Stimulated activated CD8-positive, alpha-beta memory T cell treated with anti-CD3 and anti-CD28 coated beads, Interleukin-4, amount 100 ng/mL, for 48 hours (primary cell): ENCODE results near the gene RABEPK.
"Not testable (repeated sequence)": the region's sequence is repeated elsewhere in the genome, so short reads cannot be mapped to it uniquely, and the experiment has no call there.

Source experiments
- DNase-seq: peaks from one replicate; pipeline ENCODE4 v3.0.0-alpha.2; 2020

The RABEPK gene

DNA sequence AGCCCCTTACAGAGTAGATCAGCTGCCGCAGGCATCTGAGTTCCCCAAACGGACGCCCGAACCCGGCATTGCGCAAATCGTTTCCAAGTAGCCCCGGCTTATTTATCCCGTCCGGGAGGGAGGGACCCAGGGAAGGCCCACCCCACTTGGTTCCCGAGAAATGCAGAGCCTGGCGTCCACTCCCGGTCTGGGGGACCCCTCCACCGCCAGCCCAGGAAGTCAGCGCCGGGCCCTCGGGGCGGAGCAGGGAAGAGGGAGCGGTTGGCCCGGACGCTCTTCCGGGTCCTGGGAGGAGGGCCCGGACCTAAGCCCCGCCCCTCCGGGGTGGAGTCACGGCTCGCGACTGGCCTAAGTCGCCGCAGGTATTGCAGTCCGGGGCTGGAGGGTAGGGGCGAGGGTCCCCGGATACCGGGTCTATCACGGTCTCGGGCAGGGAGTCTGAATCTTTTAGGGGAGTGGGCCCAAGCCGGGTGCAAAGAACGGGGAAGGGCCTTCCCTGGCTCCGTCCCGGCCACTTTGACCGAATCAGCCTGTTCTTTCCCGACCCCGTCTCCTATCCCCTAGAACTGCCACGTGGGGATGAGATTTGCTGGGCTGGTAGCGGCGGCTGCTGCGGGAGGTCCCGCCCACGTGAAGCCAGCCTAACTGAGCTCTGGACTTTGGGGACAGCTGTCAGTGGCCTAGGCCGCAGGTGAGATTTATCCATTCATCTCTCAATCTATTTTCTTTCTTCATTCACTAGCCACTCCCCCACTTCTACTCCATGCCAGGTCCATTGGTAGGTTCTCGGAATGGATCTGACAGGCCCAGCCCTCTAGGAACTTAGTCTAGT is at the start of gene RABEPK:
Gene RABEPK (plus strand): TSS at position 327 of the 832 bp plus-strand sequence. CDS start 2,472 bp downstream, outside the sequence.
- DNase-seq: peak; percentile 97

DNA sequence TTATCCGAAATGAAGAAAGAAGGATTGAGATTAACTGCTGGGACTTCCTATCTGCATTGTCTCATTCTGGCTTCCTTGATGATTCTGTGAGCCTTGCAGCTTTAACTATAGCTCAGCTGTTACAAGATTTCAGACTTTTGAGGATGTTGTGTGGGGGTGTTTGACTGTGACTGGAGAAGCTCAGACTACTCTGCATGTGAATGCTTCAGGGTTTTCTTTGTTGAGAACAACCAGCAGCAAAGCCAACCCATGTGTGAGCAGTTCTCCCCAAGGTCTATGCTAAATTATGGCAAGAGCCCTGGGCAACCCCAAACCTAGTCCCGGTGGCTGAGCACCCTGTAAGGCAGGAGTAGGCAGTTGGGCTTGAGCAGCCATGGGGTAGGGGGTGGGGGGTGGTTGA is 48.6 kb upstream of the RABEPK start:
- DNase-seq: no peak

DNA sequence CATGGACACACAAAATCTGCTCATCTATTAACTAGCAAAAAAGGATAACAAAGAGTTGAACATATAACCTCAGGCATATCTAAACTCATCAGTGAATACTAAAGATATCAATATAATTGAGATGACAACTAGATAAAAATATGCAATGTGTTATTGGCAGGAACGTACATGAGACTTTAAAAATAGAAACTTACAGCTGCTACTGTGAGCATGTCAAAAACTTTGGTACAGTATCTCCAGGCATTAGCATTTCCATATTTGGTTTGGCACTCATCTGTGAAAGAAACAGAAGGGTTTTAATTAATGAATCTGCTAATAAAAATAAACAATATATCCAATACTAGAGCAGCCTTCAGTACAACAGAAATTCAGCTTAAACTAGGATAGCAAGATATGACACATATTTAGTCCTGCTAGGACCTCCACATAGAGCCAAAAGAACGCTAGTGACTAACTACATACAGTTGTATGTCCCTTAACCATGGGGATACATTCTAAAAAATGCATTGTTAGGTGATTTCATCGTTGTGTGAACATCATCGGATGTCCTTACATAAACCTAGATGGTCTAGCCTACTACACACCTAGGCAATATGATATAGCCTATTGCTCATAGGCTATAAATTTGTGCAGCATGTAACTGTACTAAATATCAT is 46.5 kb upstream of the RABEPK start:
- DNase-seq: no peak

- DNase-seq: no peak
Observed at GRCh38 chr9:125156551-125156950, 43.8 kb upstream of the RABEPK start.

DNA sequence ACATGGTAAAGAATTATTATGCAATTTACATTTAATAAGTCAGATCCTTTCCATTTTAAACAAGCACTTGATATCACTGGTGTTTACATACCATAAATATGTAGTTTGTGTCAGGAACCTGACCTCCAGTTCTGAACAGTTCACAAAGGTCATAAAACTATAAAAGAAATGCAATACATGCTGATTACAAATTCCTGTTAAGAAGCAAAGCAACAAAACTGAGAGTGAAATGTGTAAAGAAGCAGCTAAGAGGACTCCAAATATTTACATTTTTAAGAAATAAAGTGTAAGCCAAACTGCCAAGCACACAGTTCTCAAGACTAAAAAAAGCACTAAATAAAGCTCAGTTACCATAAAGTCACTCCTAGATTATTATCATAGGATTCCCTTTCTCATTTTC is 39.6 kb upstream of the RABEPK start:
- DNase-seq: no peak

DNA sequence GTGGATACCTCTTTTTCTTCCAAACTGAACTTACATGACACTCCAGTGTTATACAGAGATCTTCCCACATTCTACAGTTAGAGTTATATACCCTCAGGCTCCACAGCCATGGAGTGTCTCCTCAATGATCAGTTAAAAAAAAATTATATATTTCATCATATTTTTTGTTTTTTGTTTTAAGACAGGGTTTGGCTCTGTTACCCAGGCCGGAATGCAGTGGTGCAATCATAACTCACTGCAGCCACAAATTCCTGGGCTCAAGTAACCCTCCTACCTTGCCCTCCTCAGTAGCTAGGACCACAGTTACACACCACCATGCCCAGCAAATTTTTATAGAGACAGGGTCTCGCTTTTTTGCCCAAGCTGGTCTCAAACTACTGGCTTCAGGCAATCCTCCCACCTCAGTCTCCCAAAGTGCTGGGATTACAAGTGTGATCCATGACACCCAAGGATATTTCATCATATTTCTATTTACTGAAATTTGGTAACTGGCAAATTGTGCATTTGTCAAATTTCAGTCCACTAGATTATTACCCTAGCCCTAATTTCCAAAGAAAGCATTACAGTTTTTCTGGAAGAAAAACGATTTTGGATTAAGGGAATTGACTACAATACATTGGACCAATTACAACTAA is 38.9 kb upstream of the RABEPK start:
- no peak for DNase-seq

DNA sequence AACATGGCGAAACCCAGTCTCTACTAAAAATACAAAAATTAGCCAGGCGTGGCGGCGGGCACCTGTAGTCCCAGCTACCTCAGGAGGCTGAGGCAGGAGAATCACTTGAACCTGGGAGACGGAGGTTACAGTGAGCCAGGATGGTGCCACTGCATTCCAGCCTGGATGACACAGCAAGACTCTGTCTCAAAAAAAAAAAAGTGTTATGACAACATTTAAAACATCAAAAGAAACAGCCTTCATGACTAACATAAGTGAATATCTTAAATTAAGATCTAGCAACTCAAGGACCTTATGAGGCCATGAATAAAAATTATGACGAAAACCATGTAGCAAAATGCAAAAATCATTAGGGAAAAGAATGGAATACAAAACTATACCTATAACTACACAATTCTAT is 37.5 kb upstream of the RABEPK start:
- DNase-seq: not testable (repeated sequence)

DNA sequence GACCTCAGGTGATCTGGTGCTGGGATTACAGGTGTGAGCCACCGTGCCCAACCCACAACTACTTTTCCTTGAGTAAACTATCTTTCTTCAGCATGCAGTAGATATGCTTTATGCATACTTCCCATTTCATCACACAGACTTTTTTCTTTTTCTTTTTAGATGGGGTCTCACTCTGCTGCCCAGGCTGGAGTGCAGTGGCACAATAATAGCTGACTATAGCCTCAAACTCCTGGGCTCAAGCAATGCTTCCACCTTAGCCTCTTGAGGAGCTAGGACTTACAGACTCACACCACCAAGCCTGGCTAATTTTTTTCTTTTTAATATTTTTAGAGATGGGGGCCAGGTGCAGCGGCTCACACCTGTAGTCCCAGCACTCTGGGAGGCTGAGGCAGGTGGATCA is 33.6 kb upstream of the RABEPK start:
- no peak for DNase-seq

- no peak for DNase-seq
Observed at GRCh38 chr9:125169895-125170294, 30.4 kb upstream of the RABEPK start.

DNA sequence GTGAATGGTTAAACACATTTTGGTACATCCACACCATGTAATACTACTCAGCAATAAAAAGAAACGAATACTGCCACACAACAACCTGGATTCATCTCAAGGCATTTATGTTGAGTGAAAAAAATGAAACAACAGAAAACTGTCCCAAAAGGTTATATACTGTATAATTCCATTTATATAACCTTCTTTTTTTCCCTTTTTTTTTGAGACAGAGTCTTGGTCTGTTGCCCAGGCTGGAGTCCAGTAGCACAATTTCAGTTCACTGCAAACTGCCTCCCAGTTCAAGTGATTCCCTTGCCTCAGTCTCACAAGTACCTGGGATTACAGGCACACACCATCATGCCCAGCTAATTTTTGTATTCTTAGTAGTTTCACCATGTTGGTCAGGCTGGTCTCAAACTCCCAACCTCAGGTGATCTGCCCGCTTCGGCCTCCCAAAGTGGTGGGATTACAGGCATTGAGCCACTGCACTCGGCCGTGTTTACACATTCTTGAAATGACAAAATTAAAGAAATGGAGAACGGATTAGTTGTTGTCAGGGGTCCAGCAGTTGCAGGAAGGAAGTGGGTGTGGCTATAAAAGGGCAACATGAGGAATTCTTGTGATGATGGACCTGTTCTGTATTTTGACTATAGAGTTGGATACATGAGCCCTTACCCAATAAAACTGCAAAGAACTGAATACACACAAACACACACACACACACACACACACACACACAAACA is 28.1 kb upstream of the RABEPK start:
- DNase-seq: no peak

GRCh38 chr9:125176636-125177035 is 23.7 kb upstream of the RABEPK start:
- no peak for DNase-seq

DNA sequence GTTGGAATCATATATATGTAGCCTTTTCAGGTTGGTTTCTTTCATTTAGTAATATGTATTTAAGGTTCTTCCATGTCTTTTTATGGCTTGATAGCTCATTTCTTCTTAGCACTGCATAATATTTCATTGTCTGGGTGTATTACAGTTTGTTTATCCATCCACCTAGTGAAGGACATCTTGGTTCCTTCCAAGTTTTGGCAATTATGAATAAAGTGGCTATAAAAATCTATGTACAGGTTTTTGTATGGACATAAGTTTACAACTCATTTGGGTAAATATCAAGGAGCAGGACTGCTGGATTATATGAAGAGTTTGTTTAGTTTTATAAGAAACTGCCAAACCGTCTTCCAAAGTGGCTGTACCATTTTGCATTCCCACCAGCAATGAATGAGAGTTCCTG is 22.5 kb upstream of the RABEPK start:
- no peak for DNase-seq

DNA sequence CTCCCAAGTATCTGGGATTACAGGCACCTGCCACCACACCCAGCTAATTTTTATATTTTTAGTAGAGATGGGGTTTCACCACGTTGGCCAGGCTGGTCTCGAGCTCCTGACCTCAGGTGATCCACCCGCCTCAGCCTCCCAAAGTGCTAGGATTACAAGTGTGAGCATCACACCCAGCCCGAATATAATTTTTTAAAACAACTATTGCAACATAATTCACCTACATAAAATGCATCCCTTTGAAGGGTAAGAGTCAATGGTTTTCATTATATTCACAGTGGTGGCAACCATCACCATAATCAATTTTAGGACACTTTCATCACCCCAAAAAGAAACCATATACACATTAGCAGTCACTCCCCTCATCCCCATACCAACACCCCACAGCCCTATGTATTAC is 20.6 kb upstream of the RABEPK start:
- not testable (repeated sequence) for DNase-seq

GRCh38 chr9:125180876-125181275 is 19.5 kb upstream of the RABEPK start:
- no peak for DNase-seq

GRCh38 chr9:125181756-125182155 is 18.6 kb upstream of the RABEPK start:
- DNase-seq: not testable (repeated sequence)

DNA sequence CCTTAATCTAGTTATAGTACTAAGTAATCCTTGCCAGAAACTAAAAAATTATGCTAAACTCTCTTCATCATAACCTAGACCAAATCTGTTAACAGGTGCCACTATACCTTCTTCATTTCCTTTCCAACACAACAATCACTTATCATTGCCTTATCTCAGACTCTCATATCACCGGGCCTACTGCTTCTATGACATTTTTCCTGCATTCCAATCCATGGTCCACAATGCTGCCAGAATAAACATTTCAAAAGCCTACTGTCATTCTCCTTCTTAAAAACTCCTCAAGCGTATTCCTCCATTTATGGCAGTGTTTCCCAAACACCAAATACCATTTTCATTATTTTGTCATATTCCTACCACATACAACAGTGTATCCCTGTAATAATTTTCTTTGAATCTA is 17.3 kb upstream of the RABEPK start:
- no peak for DNase-seq

- no peak for DNase-seq
Observed at GRCh38 chr9:125183561-125183960, 16.8 kb upstream of the RABEPK start.

DNA sequence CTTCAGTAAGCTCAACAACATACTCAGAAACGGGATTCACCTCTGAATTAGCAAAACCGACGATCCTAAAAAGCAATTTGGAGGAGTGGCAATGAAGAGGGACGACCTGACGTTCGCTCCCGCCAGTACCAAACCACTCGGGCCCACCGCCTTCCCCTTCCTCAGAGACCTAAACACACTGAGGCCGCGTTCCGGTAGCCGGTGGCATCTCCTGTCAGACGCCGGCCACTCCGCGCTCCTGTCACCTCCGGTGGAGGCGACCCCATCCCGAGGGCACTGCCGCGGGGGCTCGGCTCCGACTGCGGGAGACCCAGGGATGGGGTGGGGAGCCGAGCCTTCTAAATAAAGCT is 11.4 kb upstream of the RABEPK start:
- peak; percentile 60 for DNase-seq

GRCh38 chr9:125189361-125190289 is 10.7 kb upstream of the RABEPK start, which contains the start of gene PPP6C:
Gene PPP6C (minus strand): TSS chr9:125189803. CDS start chr9:125189718, 85 bp downstream.
- peak; percentile 99 for DNase-seq

DNA sequence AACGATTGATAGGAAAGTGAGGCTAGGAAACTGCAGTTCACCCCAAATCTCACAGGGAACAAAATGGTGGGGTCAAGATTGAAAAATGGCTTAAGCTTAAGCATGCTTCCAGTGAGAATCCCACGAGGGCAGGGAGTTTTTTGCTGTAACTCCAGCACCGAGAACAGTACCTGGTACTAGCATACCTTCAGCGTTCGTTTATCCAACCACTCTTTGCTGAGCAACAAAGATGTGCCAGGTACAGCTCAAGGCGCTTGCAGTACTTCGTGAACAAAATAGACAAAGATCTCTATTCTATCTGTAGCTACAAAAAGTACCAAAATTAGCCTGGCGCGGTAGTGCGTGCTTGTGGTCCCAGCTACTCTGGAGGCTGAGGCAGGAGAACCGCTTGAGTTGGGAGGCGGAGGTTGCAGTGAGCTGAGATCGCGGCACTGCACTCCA is 10.0 kb upstream of the RABEPK start:
- DNase-seq: peak; percentile 47

DNA sequence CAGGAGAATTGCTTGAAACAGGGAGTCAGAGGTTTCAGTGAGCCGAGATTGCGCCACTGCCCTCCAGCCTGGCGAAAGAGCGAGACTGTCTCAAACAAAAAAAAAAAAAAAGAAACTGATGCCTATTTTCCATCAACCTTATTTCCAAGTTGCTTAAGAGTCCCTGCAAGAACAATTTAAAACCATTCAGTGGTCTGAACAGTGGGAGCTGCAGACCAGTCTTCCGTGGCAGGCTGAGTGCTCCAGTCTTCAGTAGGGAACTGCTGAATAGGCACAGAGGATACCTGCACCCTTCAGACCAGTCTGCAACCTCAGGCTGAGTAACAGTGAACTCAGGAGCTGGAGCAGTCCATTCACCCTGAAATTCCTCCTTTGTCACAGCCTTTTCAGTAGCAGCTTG is 5.9 kb upstream of the RABEPK start:
- peak; percentile 31 for DNase-seq

- not testable (repeated sequence) for DNase-seq
Observed at GRCh38 chr9:125195591-125195990, 4.8 kb upstream of the RABEPK start.
